GM12874 (cell line): ENCODE measurements around the gene C1QTNF6.

Source experiments
- CTCF ChIP-seq: IDR thresholded peaks from 2 replicates; pipeline ENCODE4 v1.5.1; 2011; ENCODE audit warnings: low read depth, mild to moderate bottlenecking, control low read depth, low read length, moderate library complexity; ENCODE audit not compliant: insufficient read depth

C1QTNF6 gene

GRCh38 chr22:37219533-37219932, 31.5 kb upstream of the C1QTNF6 start:
- TF ChIP-seq CTCF = no peak

- no peak for TF ChIP-seq CTCF
Measured at GRCh38 chr22:37218771-37219411, 30.8 kb upstream of the C1QTNF6 start.

GRCh38 chr22:37218399-37218770, 30.3 kb upstream of the C1QTNF6 start:
- no peak for TF ChIP-seq CTCF

- TF ChIP-seq CTCF = no peak
Measured at GRCh38 chr22:37215890-37216289, 27.8 kb upstream of the C1QTNF6 start.

GRCh38 chr22:37214731-37215030, 26.6 kb upstream of the C1QTNF6 start:
- no peak for TF ChIP-seq CTCF

GRCh38 chr22:37213941-37214730, 26.1 kb upstream of the C1QTNF6 start:
- TF ChIP-seq CTCF = no peak

- TF ChIP-seq CTCF = no peak
Measured at GRCh38 chr22:37213218-37213855, 25.3 kb upstream of the C1QTNF6 start.
